ENCODE data around the gene ROGDI.

ROGDI gene

DNA sequence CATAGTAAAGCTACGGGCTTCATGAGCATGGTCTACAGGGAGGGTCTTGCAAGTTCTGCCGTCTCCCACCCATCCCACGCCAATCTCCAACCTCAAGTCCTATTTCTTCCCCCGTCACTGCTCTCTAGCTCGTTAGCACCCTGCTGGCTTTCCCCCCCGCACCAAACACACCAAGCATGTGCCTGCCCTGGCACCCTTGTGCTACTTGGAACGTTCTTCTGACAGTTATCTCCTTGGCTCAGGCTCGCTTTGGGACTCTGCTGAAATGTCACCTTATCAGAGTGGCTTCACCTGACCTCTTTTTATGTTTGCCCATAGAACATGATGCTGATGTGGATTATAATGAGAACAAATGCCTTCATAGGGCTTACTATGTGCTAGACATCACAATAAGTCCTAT is 22.8 kb upstream of the ROGDI start:
- TF ChIP-seq RARB (CRISPR knock-in tag; IDR thresholded peaks at IDR 0.05) (no peak), OSR1 (CRISPR knock-in tag; IDR thresholded peaks at IDR 0.05) (no peak), ZNF8 (CRISPR knock-in tag; IDR thresholded peaks at IDR 0.05) (no peak), ESRRG (CRISPR knock-in tag; IDR thresholded peaks at IDR 0.05) (no peak), CSDC2 (CRISPR knock-in tag; IDR thresholded peaks at IDR 0.05) (no peak), ARNTL (CRISPR knock-in tag; IDR thresholded peaks at IDR 0.05; ENCODE audit: borderline replicate concordance, low read depth) (no peak), TOX (CRISPR knock-in tag; IDR thresholded peaks at IDR 0.05; ENCODE audit: borderline replicate concordance) (no peak)
- TF ChIP-seq, protein P1, sequence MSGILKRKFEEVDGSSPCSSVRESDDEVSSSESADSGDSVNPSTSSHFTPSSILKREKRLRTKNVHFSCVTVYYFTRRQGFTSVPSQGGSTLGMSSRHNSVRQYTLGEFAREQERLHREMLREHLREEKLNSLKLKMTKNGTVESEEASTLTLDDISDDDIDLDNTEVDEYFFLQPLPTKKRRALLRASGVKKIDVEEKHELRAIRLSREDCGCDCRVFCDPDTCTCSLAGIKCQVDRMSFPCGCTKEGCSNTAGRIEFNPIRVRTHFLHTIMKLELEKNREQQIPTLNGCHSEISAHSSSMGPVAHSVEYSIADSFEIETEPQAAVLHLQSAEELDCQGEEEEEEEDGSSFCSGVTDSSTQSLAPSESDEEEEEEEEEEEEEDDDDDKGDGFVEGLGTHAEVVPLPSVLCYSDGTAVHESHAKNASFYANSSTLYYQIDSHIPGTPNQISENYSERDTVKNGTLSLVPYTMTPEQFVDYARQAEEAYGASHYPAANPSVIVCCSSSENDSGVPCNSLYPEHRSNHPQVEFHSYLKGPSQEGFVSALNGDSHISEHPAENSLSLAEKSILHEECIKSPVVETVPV (CRISPR knock-in tag; IDR thresholded peaks at IDR 0.05), result no peak
- ATAC-seq, result no peak

DNA sequence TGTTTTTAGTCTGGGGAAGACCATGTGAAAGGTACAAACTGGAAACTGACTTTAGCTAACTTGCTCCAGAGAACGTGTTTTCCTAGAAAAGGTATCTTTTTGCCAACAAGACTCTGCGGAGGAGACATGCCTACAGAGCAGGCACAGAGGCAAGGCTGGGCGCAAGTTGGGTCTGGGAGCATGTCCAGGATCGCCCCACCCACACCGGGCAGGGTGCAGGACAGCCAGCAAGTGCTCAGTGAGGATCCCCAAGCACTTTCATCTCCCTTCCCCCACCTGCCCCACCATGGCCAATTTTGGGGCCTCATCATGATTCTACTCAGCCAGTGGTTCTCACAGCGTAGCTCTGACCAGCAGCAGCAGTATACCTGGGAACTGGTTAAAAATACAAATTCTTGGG is 18.2 kb upstream of the ROGDI start:
- no peak for ATAC-seq
- TF ChIP-seq RARB (CRISPR knock-in tag; IDR thresholded peaks at IDR 0.05) (no peak), ISL1 (CRISPR knock-in tag; IDR thresholded peaks at IDR 0.05) (no peak), ZNF565 (CRISPR knock-in tag; conservative IDR thresholded peaks at IDR 0.05; ENCODE audit: low read depth) (no peak), ZNF70 (CRISPR knock-in tag; IDR thresholded peaks at IDR 0.05) (no peak)
- TF ChIP-seq, protein P2, sequence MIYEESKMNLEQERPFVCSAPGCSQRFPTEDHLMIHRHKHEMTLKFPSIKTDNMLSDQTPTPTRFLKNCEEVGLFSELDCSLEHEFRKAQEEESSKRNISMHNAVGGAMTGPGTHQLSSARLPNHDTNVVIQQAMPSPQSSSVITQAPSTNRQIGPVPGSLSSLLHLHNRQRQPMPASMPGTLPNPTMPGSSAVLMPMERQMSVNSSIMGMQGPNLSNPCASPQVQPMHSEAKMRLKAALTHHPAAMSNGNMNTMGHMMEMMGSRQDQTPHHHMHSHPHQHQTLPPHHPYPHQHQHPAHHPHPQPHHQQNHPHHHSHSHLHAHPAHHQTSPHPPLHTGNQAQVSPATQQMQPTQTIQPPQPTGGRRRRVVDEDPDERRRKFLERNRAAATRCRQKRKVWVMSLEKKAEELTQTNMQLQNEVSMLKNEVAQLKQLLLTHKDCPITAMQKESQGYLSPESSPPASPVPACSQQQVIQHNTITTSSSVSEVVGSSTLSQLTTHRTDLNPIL (CRISPR knock-in tag; IDR thresholded peaks at IDR 0.05; ENCODE audit: low read depth), result no peak

DNA sequence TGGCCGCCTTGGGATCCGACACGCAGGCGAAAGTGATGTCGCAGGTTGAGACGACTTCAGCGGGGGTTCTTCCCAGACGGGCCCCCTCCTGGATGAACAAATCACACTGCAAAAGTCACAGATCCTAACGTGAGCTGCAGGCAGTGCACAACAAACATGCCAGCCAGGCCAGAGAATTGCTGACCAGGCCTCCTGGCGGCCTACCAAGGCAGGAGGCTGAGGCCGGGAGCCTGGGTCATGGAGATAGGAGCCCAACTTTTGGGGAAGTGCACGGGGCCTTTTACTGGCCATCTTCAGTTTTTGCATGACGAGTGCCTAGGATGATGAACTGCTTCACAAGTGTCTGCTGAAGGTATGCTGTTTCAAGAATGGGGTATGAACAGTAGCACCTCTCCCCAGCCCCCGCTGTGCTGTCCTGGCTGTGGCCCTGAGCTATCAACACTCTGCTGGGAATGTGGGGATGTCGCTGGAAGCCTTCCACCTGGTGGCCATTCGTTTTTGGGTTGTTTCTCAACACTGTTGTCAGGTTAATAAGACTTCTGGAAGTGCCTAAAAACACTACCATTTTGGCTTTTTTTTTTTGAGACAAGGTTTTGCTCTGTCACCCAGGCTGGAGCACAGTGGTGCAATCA is 12.2 kb upstream of the ROGDI start:
- no peak for ATAC-seq
- TF ChIP-seq CSDC2 (CRISPR knock-in tag; IDR thresholded peaks at IDR 0.05), result no peak
- TF ChIP-seq, protein P2 (CRISPR knock-in tag; IDR thresholded peaks at IDR 0.05; ENCODE audit: low read depth), result no peak
- TF ChIP-seq, protein P3, sequence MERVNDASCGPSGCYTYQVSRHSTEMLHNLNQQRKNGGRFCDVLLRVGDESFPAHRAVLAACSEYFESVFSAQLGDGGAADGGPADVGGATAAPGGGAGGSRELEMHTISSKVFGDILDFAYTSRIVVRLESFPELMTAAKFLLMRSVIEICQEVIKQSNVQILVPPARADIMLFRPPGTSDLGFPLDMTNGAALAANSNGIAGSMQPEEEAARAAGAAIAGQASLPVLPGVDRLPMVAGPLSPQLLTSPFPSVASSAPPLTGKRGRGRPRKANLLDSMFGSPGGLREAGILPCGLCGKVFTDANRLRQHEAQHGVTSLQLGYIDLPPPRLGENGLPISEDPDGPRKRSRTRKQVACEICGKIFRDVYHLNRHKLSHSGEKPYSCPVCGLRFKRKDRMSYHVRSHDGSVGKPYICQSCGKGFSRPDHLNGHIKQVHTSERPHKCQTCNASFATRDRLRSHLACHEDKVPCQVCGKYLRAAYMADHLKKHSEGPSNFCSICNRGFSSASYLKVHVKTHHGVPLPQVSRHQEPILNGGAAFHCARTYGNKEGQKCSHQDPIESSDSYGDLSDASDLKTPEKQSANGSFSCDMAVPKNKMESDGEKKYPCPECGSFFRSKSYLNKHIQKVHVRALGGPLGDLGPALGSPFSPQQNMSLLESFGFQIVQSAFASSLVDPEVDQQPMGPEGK (CRISPR knock-in tag; IDR thresholded peaks at IDR 0.05; ENCODE audit: borderline replicate concordance), result no peak
- TF ChIP-seq TCF4 (CRISPR knock-in tag; IDR thresholded peaks at IDR 0.05; ENCODE audit: borderline replicate concordance), result no peak
- TF ChIP-seq ZNF70 (CRISPR knock-in tag; IDR thresholded peaks at IDR 0.05), result no peak
- TF ChIP-seq ZNF565 (CRISPR knock-in tag; conservative IDR thresholded peaks at IDR 0.05; ENCODE audit: low read depth), result no peak
- TF ChIP-seq GLIS3 (CRISPR knock-in tag; IDR thresholded peaks at IDR 0.05), result no peak
- TF ChIP-seq ZNF8 (CRISPR knock-in tag; IDR thresholded peaks at IDR 0.05), result no peak
- TF ChIP-seq ISL1 (CRISPR knock-in tag; IDR thresholded peaks at IDR 0.05), result no peak
- no peak for TF ChIP-seq ZC3H10 (CRISPR knock-in tag; IDR thresholded peaks at IDR 0.05)
- TF ChIP-seq, protein P4, sequence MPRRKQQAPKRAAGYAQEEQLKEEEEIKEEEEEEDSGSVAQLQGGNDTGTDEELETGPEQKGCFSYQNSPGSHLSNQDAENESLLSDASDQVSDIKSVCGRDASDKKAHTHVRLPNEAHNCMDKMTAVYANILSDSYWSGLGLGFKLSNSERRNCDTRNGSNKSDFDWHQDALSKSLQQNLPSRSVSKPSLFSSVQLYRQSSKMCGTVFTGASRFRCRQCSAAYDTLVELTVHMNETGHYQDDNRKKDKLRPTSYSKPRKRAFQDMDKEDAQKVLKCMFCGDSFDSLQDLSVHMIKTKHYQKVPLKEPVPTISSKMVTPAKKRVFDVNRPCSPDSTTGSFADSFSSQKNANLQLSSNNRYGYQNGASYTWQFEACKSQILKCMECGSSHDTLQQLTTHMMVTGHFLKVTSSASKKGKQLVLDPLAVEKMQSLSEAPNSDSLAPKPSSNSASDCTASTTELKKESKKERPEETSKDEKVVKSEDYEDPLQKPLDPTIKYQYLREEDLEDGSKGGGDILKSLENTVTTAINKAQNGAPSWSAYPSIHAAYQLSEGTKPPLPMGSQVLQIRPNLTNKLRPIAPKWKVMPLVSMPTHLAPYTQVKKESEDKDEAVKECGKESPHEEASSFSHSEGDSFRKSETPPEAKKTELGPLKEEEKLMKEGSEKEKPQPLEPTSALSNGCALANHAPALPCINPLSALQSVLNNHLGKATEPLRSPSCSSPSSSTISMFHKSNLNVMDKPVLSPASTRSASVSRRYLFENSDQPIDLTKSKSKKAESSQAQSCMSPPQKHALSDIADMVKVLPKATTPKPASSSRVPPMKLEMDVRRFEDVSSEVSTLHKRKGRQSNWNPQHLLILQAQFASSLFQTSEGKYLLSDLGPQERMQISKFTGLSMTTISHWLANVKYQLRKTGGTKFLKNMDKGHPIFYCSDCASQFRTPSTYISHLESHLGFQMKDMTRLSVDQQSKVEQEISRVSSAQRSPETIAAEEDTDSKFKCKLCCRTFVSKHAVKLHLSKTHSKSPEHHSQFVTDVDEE (CRISPR knock-in tag; IDR thresholded peaks at IDR 0.05), result no peak
- TF ChIP-seq, protein P1 (CRISPR knock-in tag; IDR thresholded peaks at IDR 0.05), result no peak
- no peak for TF ChIP-seq PPARA (CRISPR knock-in tag; IDR thresholded peaks at IDR 0.05; ENCODE audit: borderline replicate concordance)

Data from SK-N-SH treated with all-trans-retinoic acid at 6 μM for 48 hours (cell line).